Breast epithelium (tissue), 3 donors: ENCODE measurements around the gene RIOK1.
"Not testable (repeated sequence)": the region's sequence is repeated elsewhere in the genome, so short reads cannot be mapped to it uniquely, and the experiment has no call there.

Experiments used
- POLR2A ChIP-seq: fragments of 450-650 bp; IDR thresholded peaks from one replicate; pipeline ENCODE4 v1.6.1; 2016; ENCODE audit warnings: antibody characterized with exemption, mild to moderate bottlenecking, moderate library complexity
- POLR2AphosphoS5 ChIP-seq, 3 donors: sonication (generic); formaldehyde crosslinking; IDR thresholded peaks; one replicate each; pipeline ENCODE4 v1.6.1; 2017; ENCODE audit warnings: antibody characterized with exemption in 3 of 3
- TF ChIP-seq, protein P1 (sequence below), 3 donors: fragments of 450-650 bp; IDR thresholded peaks; one replicate each; pipeline ENCODE4 v1.5.1; 2016 to 2017; ENCODE audit warnings: antibody characterized with exemption in 3 of 3, mild to moderate bottlenecking in 3 of 3, moderate library complexity in 3 of 3

DNA sequence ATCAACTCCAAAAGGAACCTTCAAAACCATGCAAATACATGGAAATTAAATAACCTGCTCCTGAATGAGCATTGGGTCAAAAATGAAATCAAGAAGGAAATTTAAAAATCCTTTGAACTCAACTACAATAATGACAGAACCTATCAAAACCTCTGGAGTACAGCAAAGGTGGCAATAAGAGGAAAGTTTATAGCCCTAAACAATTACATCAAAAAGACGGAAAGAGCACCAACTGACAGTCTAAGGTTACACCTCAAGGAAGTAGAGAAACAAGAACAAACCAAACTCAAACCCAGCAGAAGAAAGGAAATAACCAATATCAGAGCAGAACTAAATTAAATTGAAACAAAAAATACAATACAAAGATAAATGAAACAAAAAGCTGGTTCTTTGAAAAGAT is 39.0 kb upstream of the RIOK1 start:
- TF ChIP-seq POLR2A; POLR2AphosphoS5 (IDR thresholded peaks at IDR 0.05): not testable (repeated sequence)
- TF ChIP-seq, protein P1, sequence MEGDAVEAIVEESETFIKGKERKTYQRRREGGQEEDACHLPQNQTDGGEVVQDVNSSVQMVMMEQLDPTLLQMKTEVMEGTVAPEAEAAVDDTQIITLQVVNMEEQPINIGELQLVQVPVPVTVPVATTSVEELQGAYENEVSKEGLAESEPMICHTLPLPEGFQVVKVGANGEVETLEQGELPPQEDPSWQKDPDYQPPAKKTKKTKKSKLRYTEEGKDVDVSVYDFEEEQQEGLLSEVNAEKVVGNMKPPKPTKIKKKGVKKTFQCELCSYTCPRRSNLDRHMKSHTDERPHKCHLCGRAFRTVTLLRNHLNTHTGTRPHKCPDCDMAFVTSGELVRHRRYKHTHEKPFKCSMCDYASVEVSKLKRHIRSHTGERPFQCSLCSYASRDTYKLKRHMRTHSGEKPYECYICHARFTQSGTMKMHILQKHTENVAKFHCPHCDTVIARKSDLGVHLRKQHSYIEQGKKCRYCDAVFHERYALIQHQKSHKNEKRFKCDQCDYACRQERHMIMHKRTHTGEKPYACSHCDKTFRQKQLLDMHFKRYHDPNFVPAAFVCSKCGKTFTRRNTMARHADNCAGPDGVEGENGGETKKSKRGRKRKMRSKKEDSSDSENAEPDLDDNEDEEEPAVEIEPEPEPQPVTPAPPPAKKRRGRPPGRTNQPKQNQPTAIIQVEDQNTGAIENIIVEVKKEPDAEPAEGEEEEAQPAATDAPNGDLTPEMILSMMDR (IDR thresholded peaks at IDR 0.05) = not testable (repeated sequence)
